Measurements from ENCODE around the gene CHD9. TPM values are rescaled to one million over a fixed set of nuclear protein-coding genes. Genes with fewer than 3 reads are reported as not detected.
A peak's percentile ranks its signal among the peaks of the same experiment; 100 is the strongest.

Gene CHD9
- total RNA-seq, 2 donors from 2014 or later: 38.1 to 58.7 TPM

- TF ChIP-seq CTCF (IDR thresholded peaks at IDR 0.05) (no peak), POLR2A (IDR thresholded peaks at IDR 0.05) (no peak)
- 85% methylated on average over 2 of the region's 2 CpGs for WGBS, 2 donors
- no peak overlapping the region for H3K27ac ChIP-seq
- no peaks in the 10 kb centered on the region for H3K9me3 ChIP-seq
- DNase-seq (no peak), ATAC-seq (no peak)
- no peaks in the 10 kb centered on the region for H3K27me3 ChIP-seq
- no peak overlapping the region for H3K4me3 ChIP-seq
- H3K4me1 ChIP-seq: no peaks in the 10 kb centered on the region
- intact Hi-C loops (cut with DNase I): no loop called here
- no peaks in the 10 kb centered on the region for H3K36me3 ChIP-seq (replicated peaks in 1 of 2; ENCODE audit: insufficient read depth in 1 of 2, low read depth in 2 of 2)
Measured at GRCh38 chr16:53078247-53078646, 23.5 kb downstream of the CHD9 start.

GRCh38 chr16:53078765-53079485 lies 24.1 kb downstream of the CHD9 start:
- DNase-seq (no peak), ATAC-seq (no peak)
- no peak overlapping the region for H3K4me3 ChIP-seq
- H3K9me3 ChIP-seq: no peaks in the 10 kb centered on the region
- intact Hi-C loops (cut with DNase I): no loop called here
- TF ChIP-seq POLR2A (IDR thresholded peaks at IDR 0.05): no peak
- TF ChIP-seq CTCF (IDR thresholded peaks at IDR 0.05): no peak
- no peaks in the 10 kb centered on the region for H3K27me3 ChIP-seq
- WGBS, 2 donors: 85% methylated on average over 6 of the region's 6 CpGs
- H3K27ac ChIP-seq: no peak overlapping the region
- no peaks in the 10 kb centered on the region for H3K4me1 ChIP-seq
- no peaks in the 10 kb centered on the region for H3K36me3 ChIP-seq (replicated peaks in 1 of 2; ENCODE audit: insufficient read depth in 1 of 2, low read depth in 2 of 2)

GRCh38 chr16:53080345-53081031 lies 25.7 kb downstream of the CHD9 start:
- Histone ChIP-seq H3K27me3 (no peaks in the 10 kb centered on the region), H3K27ac (peak overlapping the region in 2 of 4 donors; percentile 8 to 26), H3K4me1 (peaks cover 4% of the 10 kb centered on the region), H3K9me3 (no peaks in the 10 kb centered on the region), H3K4me3 (no peak overlapping the region), H3K36me3 (replicated peaks in 1 of 2; ENCODE audit: insufficient read depth in 1 of 2, low read depth in 2 of 2) (no peaks in the 10 kb centered on the region)
- ATAC-seq (peak; percentile 59), DNase-seq (peak in 3 of 4 donors; percentile 17 to 36 (median 35))
- WGBS, 2 donors: 68 to 74% methylated on average over 8 of the region's 8 CpGs
- intact Hi-C loops (cut with DNase I): no loop called here
- TF ChIP-seq POLR2A (IDR thresholded peaks at IDR 0.05) (no peak), CTCF (IDR thresholded peaks at IDR 0.05) (no peak)

GRCh38 chr16:53081032-53081424 lies 26.2 kb downstream of the CHD9 start:
- DNase-seq (no peak), ATAC-seq (no peak)
- H3K4me1 ChIP-seq: peaks cover 9% of the 10 kb centered on the region
- intact Hi-C loops (cut with DNase I): no loop called here
- TF ChIP-seq POLR2A (IDR thresholded peaks at IDR 0.05) (no peak), CTCF (IDR thresholded peaks at IDR 0.05) (no peak)
- no peaks in the 10 kb centered on the region for H3K36me3 ChIP-seq (replicated peaks in 1 of 2; ENCODE audit: insufficient read depth in 1 of 2, low read depth in 2 of 2)
- H3K4me3 ChIP-seq: no peak overlapping the region
- peak overlapping the region in 2 of 4 donors; percentile 2 to 26 for H3K27ac ChIP-seq
- H3K27me3 ChIP-seq: no peaks in the 10 kb centered on the region
- no peaks in the 10 kb centered on the region for H3K9me3 ChIP-seq
